Activated CD4-positive, alpha-beta T cell treated with anti-CD3 and anti-CD28 coated beads, Interleukin-2, amount 50 U/mL, for 48 hours (primary cell): Measurements from ENCODE around the gene UNC13D.

Experiments used
- DNase-seq, 2 experiments: peaks; one replicate each; pipeline ENCODE4 v3.0.0-alpha.2; 2020

The UNC13D gene

GRCh38 chr17:75849724-75850123, 5.5 kb upstream of the UNC13D start:
- no peak for DNase-seq

GRCh38 chr17:75849279-75849646, 5.1 kb upstream of the UNC13D start:
- no peak for DNase-seq

GRCh38 chr17:75848523-75849278, 4.5 kb upstream of the UNC13D start:
- peak; percentile 93 to 94 for DNase-seq

GRCh38 chr17:75847614-75848522, 3.7 kb upstream of the UNC13D start:
- no peak for DNase-seq

GRCh38 chr17:75846692-75847613, 2.7 kb upstream of the UNC13D start:
- no peak for DNase-seq

- no peak for DNase-seq
These were observed 1.9 kb upstream of the UNC13D start for GRCh38 chr17:75845933-75846691.

- DNase-seq: peak; percentile 77 to 84
These were observed 981 bp upstream of the UNC13D start for GRCh38 chr17:75845058-75845711.

GRCh38 chr17:75844530-75845057, 390 bp upstream of the UNC13D start:
- no peak for DNase-seq

- peak; percentile 34 to 39 for DNase-seq
These were observed 1.1 kb downstream of the UNC13D start for GRCh38 chr17:75842963-75843576.

GRCh38 chr17:75842411-75842810, 1.8 kb downstream of the UNC13D start:
- no peak for DNase-seq

- no peak for DNase-seq
These were observed 3.4 kb downstream of the UNC13D start for GRCh38 chr17:75840799-75841164.

- DNase-seq: no peak
These were observed 4.0 kb downstream of the UNC13D start for GRCh38 chr17:75839942-75840798.

GRCh38 chr17:75838410-75838809, 5.8 kb downstream of the UNC13D start:
- no peak for DNase-seq

- DNase-seq: no peak
These were observed 6.3 kb downstream of the UNC13D start for GRCh38 chr17:75837899-75838298.

GRCh38 chr17:75836605-75837004, 7.6 kb downstream of the UNC13D start:
- no peak for DNase-seq

GRCh38 chr17:75835654-75835987, 8.6 kb downstream of the UNC13D start:
- DNase-seq: no peak

- DNase-seq: no peak
These were observed 9.1 kb downstream of the UNC13D start for GRCh38 chr17:75834928-75835653.

GRCh38 chr17:75834279-75834920, 9.8 kb downstream of the UNC13D start:
- no peak for DNase-seq
